Measurements from ENCODE around the gene AGBL1.

Gene AGBL1

GRCh38 chr15:86849558-86850285 is 770.1 kb downstream of the AGBL1 start:
- no peaks in the 10 kb centered on the region for H3K36me3 Mint-ChIP-seq (ENCODE audit: low read depth)
- no peak overlapping the region for H3K27ac Mint-ChIP-seq
- no peak overlapping the region for H3K4me3 Mint-ChIP-seq
- no peak for TF ChIP-seq CTCF (IDR thresholded peaks at IDR 0.05)
- no peaks in the 10 kb centered on the region for H3K4me1 Mint-ChIP-seq
- no peak for DNase-seq
- peaks cover 9% of the 10 kb centered on the region for H3K9me3 Mint-ChIP-seq
- H3K27me3 Mint-ChIP-seq (ENCODE audit: low read depth, poor library complexity), result peaks cover 5% of the 10 kb centered on the region

- H3K4me3 Mint-ChIP-seq, result no peak overlapping the region
- DNase-seq, result no peak
- H3K4me1 Mint-ChIP-seq, result no peaks in the 10 kb centered on the region
- no peak for TF ChIP-seq CTCF (IDR thresholded peaks at IDR 0.05)
- peaks cover 9% of the 10 kb centered on the region for H3K9me3 Mint-ChIP-seq
- H3K36me3 Mint-ChIP-seq (ENCODE audit: low read depth), result no peaks in the 10 kb centered on the region
- H3K27ac Mint-ChIP-seq, result no peak overlapping the region
- H3K27me3 Mint-ChIP-seq (ENCODE audit: low read depth, poor library complexity), result peaks cover 7% of the 10 kb centered on the region
Measured at GRCh38 chr15:86850939-86851338, 771.3 kb downstream of the AGBL1 start.

GRCh38 chr15:86852741-86853140 is 773.1 kb downstream of the AGBL1 start:
- Mint-ChIP-seq H3K4me3 (no peak overlapping the region), H3K4me1 (no peaks in the 10 kb centered on the region), H3K27me3 (ENCODE audit: low read depth, poor library complexity) (peaks cover 12% of the 10 kb centered on the region), H3K36me3 (ENCODE audit: low read depth) (no peaks in the 10 kb centered on the region), H3K27ac (no peak overlapping the region), H3K9me3 (no peaks in the 10 kb centered on the region)
- TF ChIP-seq CTCF (IDR thresholded peaks at IDR 0.05), result no peak
- no peak for DNase-seq

- DNase-seq, result no peak
- Mint-ChIP-seq H3K4me1 (no peaks in the 10 kb centered on the region), H3K36me3 (ENCODE audit: low read depth) (no peaks in the 10 kb centered on the region), H3K27ac (no peak overlapping the region), H3K9me3 (no peaks in the 10 kb centered on the region), H3K27me3 (ENCODE audit: low read depth, poor library complexity) (peaks cover 12% of the 10 kb centered on the region), H3K4me3 (no peak overlapping the region)
- TF ChIP-seq CTCF (IDR thresholded peaks at IDR 0.05), result no peak
Measured at GRCh38 chr15:86854176-86854575, 774.5 kb downstream of the AGBL1 start.

GRCh38 chr15:86855307-86856291 is 775.9 kb downstream of the AGBL1 start:
- Mint-ChIP-seq H3K9me3 (no peaks in the 10 kb centered on the region), H3K4me3 (no peak overlapping the region)

More at GRCh38 chr15:86855307-86856291, 775.9 kb downstream of the AGBL1 start:
- Mint-ChIP-seq H3K4me1 (no peaks in the 10 kb centered on the region), H3K27me3 (ENCODE audit: low read depth, poor library complexity) (peaks cover 12% of the 10 kb centered on the region), H3K27ac (no peak overlapping the region), H3K36me3 (ENCODE audit: low read depth) (no peaks in the 10 kb centered on the region)
- DNase-seq, result no peak
- no peak for TF ChIP-seq CTCF (IDR thresholded peaks at IDR 0.05)

Measured in nephron progenitor cell (in vitro differentiated cells).